Activated CD4-positive, alpha-beta T cell treated with anti-CD3 and anti-CD28 coated beads for 36 hours (primary cell): Measurements from ENCODE around the gene CAMSAP1. TPM values are rescaled to one million over a fixed set of nuclear protein-coding genes. Genes with fewer than 3 reads are reported as not detected.
"Not testable (repeated sequence)": the region's sequence is repeated elsewhere in the genome, so short reads cannot be mapped to it uniquely, and the experiment has no call there.

ENCODE experiments used
- ATAC-seq: fragments of 200-7000 bp; cut with Tn5 transposase; one replicate; pipeline ENCODE4 v1.10.0; 2021; ENCODE audit warnings: mild to moderate bottlenecking, moderate library complexity
- CTCF ChIA-PET: fragments of 350-600 bp; sonication (Branson Sonifier 250); formaldehyde crosslinking; loops from one replicate; lab custom pipeline; 2021; ENCODE audit warnings: antibody characterized with exemption; lab: Charles Lee
- POLR2A ChIA-PET: fragments of 350-600 bp; sonication (Branson Sonifier 250); formaldehyde crosslinking; loops from one replicate; lab custom pipeline; 2021; ENCODE audit warnings: antibody characterized with exemption, inconsistent platforms; lab: Charles Lee
- DNase-seq: peaks from one replicate; pipeline ENCODE4 v3.0.0-alpha.2; 2020
- H3K27ac Mint-ChIP-seq: one replicate; pipeline ENCODE4 v1.8.0; 2021; ENCODE audit warnings: mixed read lengths
- H3K27me3 Mint-ChIP-seq: one replicate; pipeline ENCODE4 v1.8.0; 2021; ENCODE audit warnings: mixed read lengths
- H3K36me3 Mint-ChIP-seq: one replicate; pipeline ENCODE4 v1.8.0; 2021; ENCODE audit warnings: low read depth, mixed read lengths
- H3K4me1 Mint-ChIP-seq: one replicate; pipeline ENCODE4 v1.8.0; 2021; ENCODE audit warnings: mixed read lengths
- H3K4me3 Mint-ChIP-seq: one replicate; pipeline ENCODE4 v1.8.0; 2021; ENCODE audit warnings: mild to moderate bottlenecking, moderate library complexity, mixed read lengths
- H3K9me3 Mint-ChIP-seq: one replicate; pipeline ENCODE4 v1.8.0; 2021; ENCODE audit warnings: low read depth, mixed read lengths
- intact Hi-C, 2 experiments: fragments of 100-400 bp; cut with DNase I in 1 of 2; cut with micrococcal nuclease in 1 of 2; formaldehyde crosslinking; loops; one replicate each; pipeline versions ENCODE4 v1.14.2 to v1.15.1; 2022 to 2024; cut with DNase I, micrococcal nuclease
- total RNA-seq, 2 experiments: library from RNA; stranded (reverse); gene quantifications; one replicate each; pipeline ENCODE4 v1.2.3, GENCODE V29; 2021

CAMSAP1 gene
- total RNA-seq, 2 experiments from 2014 or later, result 31.2 to 33.4 TPM

DNA sequence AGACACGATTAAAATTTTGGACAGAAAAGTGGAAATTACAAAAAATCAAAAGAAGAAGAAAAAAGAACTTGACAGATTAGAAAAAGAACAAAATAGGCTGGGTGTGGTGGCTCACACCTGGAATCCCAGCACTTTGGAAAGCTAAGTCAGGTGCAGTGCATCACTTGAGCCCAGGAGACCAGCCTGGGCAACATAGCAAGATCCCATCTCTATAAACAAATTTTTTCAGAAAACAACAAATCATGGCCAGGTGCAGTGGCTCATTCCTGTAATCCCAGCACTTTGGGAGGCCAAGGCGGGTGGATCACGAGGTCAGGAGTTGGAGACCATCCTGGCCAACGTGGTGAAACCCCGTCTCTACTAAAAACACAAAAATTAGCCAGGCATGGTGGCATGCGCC, 15.0 kb downstream of the CAMSAP1 start:
- intact Hi-C loops, H3K36me3 Mint-ChIP-seq, POLR2A ChIA-PET, ATAC-seq, H3K9me3 Mint-ChIP-seq, CTCF ChIA-PET, DNase-seq, H3K27me3 Mint-ChIP-seq, H3K27ac Mint-ChIP-seq, H3K4me3 Mint-ChIP-seq: not testable (repeated sequence)
- peaks cover 63% of the 10 kb centered on the region for H3K4me1 Mint-ChIP-seq

- intact Hi-C loops, result no loop called here
- no peak overlapping the region for H3K27ac Mint-ChIP-seq
- ChIA-PET POLR2A (no interaction called here), CTCF (interaction anchor here (0.6 to 1.0 kb wide), 4 partner anchors 12 to 33 kb away, joined by 3 read pairs; no protein-coding TSS in a partner anchor)
- no peak for ATAC-seq
- no peak for DNase-seq
- H3K9me3 Mint-ChIP-seq, result no peaks in the 10 kb centered on the region
- no peaks in the 10 kb centered on the region for H3K27me3 Mint-ChIP-seq
- H3K36me3 Mint-ChIP-seq, result peaks cover 5% of the 10 kb centered on the region
- H3K4me3 Mint-ChIP-seq, result no peak overlapping the region
- peaks cover 65% of the 10 kb centered on the region for H3K4me1 Mint-ChIP-seq
These were observed 16.2 kb downstream of the CAMSAP1 start for GRCh38 chr9:135891027-135891631.

DNA sequence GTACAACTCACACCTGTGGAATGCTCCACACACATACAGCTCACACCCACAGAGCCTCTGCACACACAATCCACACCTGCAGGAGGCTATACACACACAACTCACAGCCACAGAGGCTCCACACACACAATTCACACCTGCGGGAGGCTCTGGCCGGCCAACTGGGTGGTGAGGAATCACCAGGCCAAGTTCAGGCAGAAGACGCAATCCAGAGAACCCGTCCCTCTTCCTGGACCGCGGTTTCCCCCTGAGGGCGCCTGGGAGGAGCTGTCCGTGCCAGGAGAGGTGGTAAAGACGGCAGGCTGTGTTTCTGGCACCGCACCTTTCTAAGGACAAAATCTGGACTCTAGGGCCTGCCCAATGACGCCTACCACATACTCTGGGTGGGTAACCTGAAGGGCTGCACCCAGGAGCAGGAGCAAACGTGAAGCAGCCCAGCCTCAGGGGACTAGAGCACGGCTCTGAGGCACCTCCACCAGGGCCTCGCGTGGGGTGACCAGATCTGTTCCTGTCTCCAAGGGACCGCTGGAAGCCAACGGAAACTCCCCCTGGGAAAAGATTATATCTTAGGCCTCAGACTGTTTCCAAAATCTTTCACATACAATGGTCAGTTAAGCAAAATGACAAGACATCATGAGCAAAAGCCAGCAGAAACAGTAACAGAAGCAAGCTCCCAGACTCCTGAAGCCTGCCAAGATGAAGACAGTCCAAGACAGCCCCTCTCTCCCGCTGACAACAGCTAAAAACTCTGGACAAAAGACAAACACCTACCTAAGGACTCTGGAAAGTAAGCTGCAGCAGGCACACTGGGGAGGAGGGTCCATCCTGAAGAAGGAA, 16.9 kb downstream of the CAMSAP1 start:
- ATAC-seq, result no peak
- H3K36me3 Mint-ChIP-seq, result peaks cover 5% of the 10 kb centered on the region
- CTCF ChIA-PET, result interaction anchor here (0.6 to 1.0 kb wide), 3 partner anchors 12 to 34 kb away, joined by 3 read pairs; no protein-coding TSS in a partner anchor

GRCh38 chr9:135889564-135890189, 17.7 kb downstream of the CAMSAP1 start:
- ChIA-PET CTCF (interaction anchor here (0.7 kb wide), 1 partner anchor 36 kb away, joined by 3 read pairs; no protein-coding TSS in a partner anchor), POLR2A (no interaction called here)
- ATAC-seq (no peak), DNase-seq (no peak)
- intact Hi-C loops, result no loop called here
- Mint-ChIP-seq H3K27me3 (no peaks in the 10 kb centered on the region), H3K36me3 (peaks cover 5% of the 10 kb centered on the region), H3K9me3 (no peaks in the 10 kb centered on the region), H3K4me3 (no peak overlapping the region), H3K27ac (no peak overlapping the region), H3K4me1 (peaks cover 66% of the 10 kb centered on the region)

More for the DNA sequence above, 16.9 kb downstream of the CAMSAP1 start:
- Mint-ChIP-seq H3K27me3 (no peaks in the 10 kb centered on the region), H3K4me3 (no peak overlapping the region), H3K27ac (no peak overlapping the region), H3K9me3 (no peaks in the 10 kb centered on the region), H3K4me1 (peaks cover 68% of the 10 kb centered on the region)
- DNase-seq, result no peak
- POLR2A ChIA-PET, result no interaction called here
- intact Hi-C loops, result no loop called here

GRCh38 chr9:135888766-135889394, 18.5 kb downstream of the CAMSAP1 start:
- H3K27ac Mint-ChIP-seq, result peak overlapping the region; percentile 90
- peaks cover 71% of the 10 kb centered on the region for H3K4me1 Mint-ChIP-seq
- no peak overlapping the region for H3K4me3 Mint-ChIP-seq
- CTCF ChIA-PET, result interaction anchor here (0.7 kb wide), 1 partner anchor 37 kb away, joined by 3 read pairs; no protein-coding TSS in a partner anchor
- no peaks in the 10 kb centered on the region for H3K9me3 Mint-ChIP-seq
- DNase-seq, result no peak
- intact Hi-C loops, result no loop called here
- no peaks in the 10 kb centered on the region for H3K27me3 Mint-ChIP-seq
- POLR2A ChIA-PET, result no interaction called here
- peaks cover 5% of the 10 kb centered on the region for H3K36me3 Mint-ChIP-seq
- ATAC-seq, result no peak

DNA sequence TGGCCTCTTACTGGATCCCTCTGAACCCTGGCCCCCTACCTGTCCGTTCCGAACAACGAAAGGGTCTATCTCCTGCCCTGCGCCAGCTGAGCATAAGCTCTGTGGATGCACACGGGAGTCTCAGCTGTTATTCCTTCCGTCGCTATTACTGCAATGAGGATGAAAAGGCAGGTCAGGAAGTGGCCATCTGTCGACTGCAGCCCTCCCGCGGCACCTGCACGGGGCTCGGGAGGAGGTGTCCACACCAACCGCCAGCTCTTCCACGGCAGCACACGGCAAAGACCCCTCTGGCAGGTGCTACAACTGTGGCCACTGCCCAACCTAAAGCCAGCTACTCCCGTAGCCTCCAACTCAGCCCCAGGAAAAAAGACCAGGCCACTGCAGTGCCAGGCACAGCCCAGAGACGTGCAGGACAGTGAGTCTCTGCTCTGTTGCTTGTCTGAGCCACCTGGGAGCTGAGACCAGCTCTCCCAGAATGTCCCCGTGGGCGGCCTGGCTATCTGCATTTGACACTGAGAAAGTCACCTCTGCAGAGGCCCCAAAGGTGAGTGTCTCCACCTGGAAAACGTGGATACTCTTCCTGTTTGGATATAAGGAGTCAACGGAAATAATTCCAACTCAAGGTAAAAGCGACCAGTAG, 19.1 kb downstream of the CAMSAP1 start:
- ATAC-seq (no peak), DNase-seq (no peak)
- ChIA-PET POLR2A (no interaction called here), CTCF (no interaction called here)
- intact Hi-C loops, result no loop called here
- H3K27ac Mint-ChIP-seq, result peak overlapping the region; percentile 90
- peaks cover 71% of the 10 kb centered on the region for H3K4me1 Mint-ChIP-seq
- no peak overlapping the region for H3K4me3 Mint-ChIP-seq
- no peaks in the 10 kb centered on the region for H3K9me3 Mint-ChIP-seq
- no peaks in the 10 kb centered on the region for H3K27me3 Mint-ChIP-seq
- peaks cover 5% of the 10 kb centered on the region for H3K36me3 Mint-ChIP-seq

- ChIA-PET POLR2A (no interaction called here), CTCF (no interaction called here)
- Mint-ChIP-seq H3K9me3 (no peaks in the 10 kb centered on the region), H3K4me3 (peak overlapping the region; percentile 56), H3K27ac (peak overlapping the region; percentile 90), H3K36me3 (peaks cover 5% of the 10 kb centered on the region), H3K4me1 (peaks cover 69% of the 10 kb centered on the region), H3K27me3 (no peaks in the 10 kb centered on the region)
- intact Hi-C loops, result loop anchor here (1.0 to 2.0 kb wide), 2 partner anchors 17 to 38 kb away; no protein-coding TSS in a partner anchor
- DNase-seq, result peak; percentile 83
- ATAC-seq, result peak; percentile 90
These were observed 19.7 kb downstream of the CAMSAP1 start for GRCh38 chr9:135887585-135888050.

- no peak for DNase-seq
- H3K27me3 Mint-ChIP-seq, result no peaks in the 10 kb centered on the region
- H3K36me3 Mint-ChIP-seq, result peaks cover 7% of the 10 kb centered on the region
- ChIA-PET CTCF (interaction anchor here (0.5 to 0.8 kb wide), 2 partner anchors 9 to 165 kb away, joined by 3 to 6 read pairs; no protein-coding TSS in a partner anchor), POLR2A (no interaction called here)
- intact Hi-C loops, result loop anchor here (1.0 to 2.0 kb wide), 2 partner anchors 18 to 38 kb away; no protein-coding TSS in a partner anchor
- ATAC-seq, result peak; percentile 2
- H3K27ac Mint-ChIP-seq, result peak overlapping the region; percentile 90
- peaks cover 65% of the 10 kb centered on the region for H3K4me1 Mint-ChIP-seq
- H3K9me3 Mint-ChIP-seq, result no peaks in the 10 kb centered on the region
- peak overlapping the region; percentile 56 for H3K4me3 Mint-ChIP-seq
These were observed 20.3 kb downstream of the CAMSAP1 start for GRCh38 chr9:135887021-135887507.

DNA sequence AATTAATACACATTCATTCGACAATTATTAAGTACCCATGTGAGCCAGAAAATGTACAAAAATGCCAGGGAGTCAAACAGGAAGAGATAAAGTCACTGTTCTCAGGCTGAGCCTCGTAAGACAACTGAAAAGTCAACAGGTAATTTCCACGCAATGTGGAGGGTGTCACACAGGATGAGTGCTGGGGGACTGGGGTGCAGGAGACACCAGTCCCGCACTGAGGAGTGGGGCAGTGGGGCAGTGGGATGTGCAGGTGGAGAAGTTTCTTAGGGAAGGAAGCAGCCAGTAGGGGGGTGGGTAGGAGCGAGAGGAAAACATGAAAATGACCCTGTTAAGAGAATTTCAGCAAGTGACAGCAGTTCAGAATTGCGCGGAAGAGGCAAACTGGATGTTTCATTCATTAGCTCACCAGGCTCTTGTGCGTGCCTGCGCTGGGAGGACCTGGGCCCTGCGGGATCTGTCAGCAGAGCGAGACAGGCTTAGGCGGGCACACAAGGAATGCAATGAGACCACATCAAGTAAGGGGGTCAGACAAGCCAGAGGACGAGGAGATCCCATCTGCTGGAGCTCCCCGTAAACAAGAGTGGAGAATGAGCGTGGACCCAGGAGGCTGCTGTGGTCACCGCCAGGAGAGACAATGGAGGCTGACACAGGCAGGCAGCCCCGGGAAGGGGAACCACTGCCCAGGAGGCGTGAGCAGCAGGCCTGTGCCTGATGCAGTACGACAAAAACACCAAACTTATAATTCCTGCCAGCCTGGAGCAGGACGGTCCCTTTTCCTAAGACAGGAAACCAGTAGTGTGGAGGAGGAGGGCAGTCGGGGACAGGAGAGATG, 21.0 kb downstream of the CAMSAP1 start:
- DNase-seq (no peak), ATAC-seq (no peak)
- Mint-ChIP-seq H3K4me3 (no peak overlapping the region), H3K9me3 (no peaks in the 10 kb centered on the region), H3K27ac (peak overlapping the region; percentile 90), H3K36me3 (peaks cover 7% of the 10 kb centered on the region), H3K4me1 (peaks cover 60% of the 10 kb centered on the region), H3K27me3 (no peaks in the 10 kb centered on the region)
- POLR2A ChIA-PET, result no interaction called here
- intact Hi-C loops, result loop anchor here in 1 of 2 experiments (2.0 kb wide), 1 partner anchor 18 kb away; no protein-coding TSS in a partner anchor
- CTCF ChIA-PET, result interaction anchor here (0.5 to 0.8 kb wide), 2 partner anchors 9 to 166 kb away, joined by 3 to 6 read pairs; no protein-coding TSS in a partner anchor
